VCaP (cell line): ENCODE results near the gene RAD23A.

Experiments
- H3K27ac ChIP-seq: fragments of 450-650 bp; 2 replicates; pipeline ENCODE4 v1.5.1; 2017
- CTCF ChIP-seq: fragments of 450-650 bp; conservative IDR thresholded peaks from 2 replicates; pipeline ENCODE4 v1.5.1; 2017; ENCODE audit warnings: mild to moderate bottlenecking, moderate library complexity

RAD23A gene

DNA sequence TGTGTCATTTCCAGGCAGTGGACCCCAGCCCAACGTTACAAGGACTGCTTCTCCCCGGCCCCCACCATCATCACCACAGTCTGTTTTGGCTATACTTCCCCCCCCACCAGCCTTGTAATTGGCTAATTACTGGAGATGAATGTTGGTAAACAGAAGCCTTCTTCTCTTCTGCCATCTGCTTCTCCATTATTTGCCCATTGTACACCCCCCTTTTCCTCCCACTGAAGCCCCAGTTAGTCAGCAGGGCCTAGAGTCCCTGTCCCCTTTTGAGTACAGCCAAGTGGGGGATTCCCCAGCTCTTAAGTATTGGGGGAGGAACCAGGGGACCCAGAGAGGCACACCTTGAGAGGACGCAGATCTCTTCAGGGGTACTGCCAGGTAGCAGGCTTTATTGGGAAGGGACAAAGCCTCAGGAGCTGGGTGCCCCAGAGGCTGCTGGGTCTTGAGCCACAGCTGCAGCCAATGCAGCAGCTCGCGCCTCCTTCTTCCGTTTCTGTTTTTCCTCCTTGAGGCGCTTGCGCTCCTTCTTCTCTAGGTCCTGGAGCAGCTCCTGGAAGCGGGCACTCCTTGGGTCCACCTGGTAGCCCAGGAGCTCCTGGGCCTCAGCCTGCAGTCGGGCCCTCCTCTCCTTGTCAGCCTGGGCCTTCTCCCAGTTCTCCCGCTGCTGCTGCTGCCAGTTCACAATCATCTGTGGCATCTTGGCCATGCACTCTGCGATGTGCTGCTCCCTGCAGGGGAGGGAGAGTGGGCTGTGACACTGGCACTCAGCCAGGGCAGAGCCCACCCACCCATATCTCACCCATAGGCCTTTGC lies 8.3 kb downstream of the RAD23A start:
- H3K27ac ChIP-seq = 0 out of 2 replicates have a peak overlapping the region, but pooled peaks have one; percentile 91
- no peak for TF ChIP-seq CTCF

GRCh38 chr19:12954612-12954962 lies 8.9 kb downstream of the RAD23A start:
- no peak for TF ChIP-seq CTCF
- 0 out of 2 replicates have a peak overlapping the region, but pooled peaks have one; percentile 91 for H3K27ac ChIP-seq

DNA sequence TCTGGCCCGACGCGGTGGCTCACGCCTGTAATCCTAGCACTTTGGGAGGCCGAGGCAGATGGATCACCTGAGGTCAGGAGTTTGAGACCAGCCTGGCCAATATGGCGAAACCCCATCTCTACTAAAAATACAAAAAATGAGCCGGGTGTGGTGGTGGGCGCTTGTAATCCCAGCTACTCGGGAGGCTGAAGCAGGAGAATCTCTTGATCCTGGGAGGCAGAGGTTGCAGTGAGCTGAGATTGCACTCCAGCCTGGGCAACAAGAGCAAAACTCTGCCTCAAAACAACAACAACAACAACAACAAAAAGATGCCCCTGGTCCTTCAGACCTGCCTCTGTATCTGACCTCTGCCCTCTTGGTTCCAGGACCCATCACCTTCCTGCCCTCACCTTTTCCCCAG lies 9.9 kb downstream of the RAD23A start:
- peak overlapping the region; percentile 91 for H3K27ac ChIP-seq

- H3K27ac ChIP-seq = peak overlapping the region; percentile 91
- no peak for TF ChIP-seq CTCF
These were observed 10.3 kb downstream of the RAD23A start for GRCh38 chr19:12955996-12956395.

DNA sequence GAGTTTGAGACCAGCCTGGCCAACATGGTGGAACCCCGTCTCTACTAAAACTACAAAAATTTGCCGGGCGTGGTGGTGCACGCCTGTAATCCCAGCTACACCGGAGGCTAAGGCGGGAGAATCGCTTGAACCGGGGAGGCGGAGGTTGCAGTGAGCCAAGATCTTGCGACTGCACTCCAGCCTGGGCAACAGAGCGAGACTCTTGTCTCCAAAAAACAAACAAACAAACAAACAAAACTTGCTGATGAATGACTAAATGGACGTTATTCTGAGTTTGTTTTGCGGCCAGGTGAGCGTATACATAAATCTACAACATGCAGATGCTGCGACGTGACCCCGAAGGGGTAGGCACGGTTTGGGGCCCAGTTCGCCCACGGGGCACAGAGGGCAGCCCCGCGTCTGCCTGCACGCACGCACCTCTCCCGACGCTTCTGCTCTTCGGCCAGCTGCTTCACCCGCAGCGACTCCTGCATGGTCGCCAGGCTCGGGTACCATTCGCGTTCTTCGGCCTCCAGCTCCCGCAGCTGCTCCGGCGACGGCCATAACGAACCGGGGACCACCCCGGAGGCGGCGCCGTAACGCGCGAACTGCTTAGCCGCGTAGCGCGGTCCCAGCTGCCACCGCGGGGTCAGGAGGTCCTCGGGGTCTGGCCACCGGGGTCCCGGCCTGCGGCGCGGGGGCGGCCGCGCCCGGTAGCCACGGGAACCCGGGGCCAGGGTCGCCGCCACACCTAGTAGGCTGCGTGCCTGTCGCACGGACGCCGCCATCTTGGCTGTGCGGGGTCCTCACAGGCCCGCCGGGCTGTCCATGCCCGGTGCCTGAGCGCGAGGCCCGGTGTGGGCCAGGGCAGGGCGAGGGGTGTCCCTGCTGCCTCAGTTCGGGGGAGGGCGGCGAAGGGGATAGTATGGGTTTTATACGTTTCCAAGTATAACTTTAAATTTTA lies 11.1 kb downstream of the RAD23A start, which contains the start of gene GADD45GIP1:
Gene GADD45GIP1, minus strand, starts transcription at position 778 of the 943 bp plus-strand sequence. Its CDS starts 11 bp downstream, at position 767.
- no peak for TF ChIP-seq CTCF
- peak within 1 kb of the TSS; percentile 91 for H3K27ac ChIP-seq

DNA sequence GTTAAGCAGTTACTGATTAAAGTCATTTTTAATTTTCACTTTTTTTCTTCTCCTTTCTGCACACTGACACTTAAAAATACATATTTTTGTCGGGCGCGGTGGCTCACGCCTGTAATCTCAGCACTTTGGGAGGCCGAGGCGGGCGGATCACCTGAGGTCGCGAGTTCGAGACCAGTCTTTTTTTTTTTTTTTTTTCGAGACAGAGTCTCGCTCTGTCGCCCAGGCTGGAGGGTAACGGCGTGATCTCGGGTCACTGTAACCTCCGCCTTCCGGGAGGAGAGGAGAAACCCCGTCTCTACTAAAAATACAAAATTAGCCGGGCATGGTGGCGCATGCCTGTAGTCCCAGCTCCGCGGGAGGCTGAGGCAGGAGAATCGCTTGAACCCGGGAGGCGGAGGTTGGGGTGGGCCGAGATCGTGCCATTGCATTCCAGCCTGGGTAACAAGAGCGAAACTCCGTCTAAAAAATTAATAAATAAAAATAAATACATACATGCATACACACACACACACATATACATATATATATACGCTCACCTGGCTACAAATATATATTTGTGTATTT lies 11.8 kb downstream of the RAD23A start:
- peak overlapping the region; percentile 91 for H3K27ac ChIP-seq

GRCh38 chr19:12959481-12959880 lies 13.8 kb downstream of the RAD23A start:
- no peak for TF ChIP-seq CTCF
- H3K27ac ChIP-seq = no peak overlapping the region
